Measurements from ENCODE around the gene SMYD4. TPM values are rescaled to one million over a fixed set of nuclear protein-coding genes. Genes with fewer than 3 reads are reported as not detected.

SMYD4 gene
- total RNA-seq, 1 experiment from 2014 or later: 32.1 TPM

DNA sequence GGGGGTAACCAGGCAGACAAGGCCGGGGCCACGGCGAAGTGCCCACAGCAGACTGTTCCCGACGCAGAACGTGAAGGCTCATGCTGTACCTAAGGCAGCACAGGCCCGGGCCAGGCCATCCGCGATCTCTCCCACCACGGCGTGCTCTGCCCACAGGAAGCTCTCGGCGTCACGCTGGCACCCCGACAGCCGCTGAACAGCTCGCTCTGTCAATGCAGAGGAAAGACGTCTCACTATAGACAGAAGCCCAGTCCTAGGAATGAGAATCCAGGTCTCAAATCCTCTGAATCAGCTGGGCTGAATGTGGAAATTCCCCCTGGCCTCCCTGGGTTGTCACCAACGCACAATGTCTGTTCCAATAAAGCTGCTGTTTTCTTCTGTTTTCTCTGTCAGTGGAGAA lies 46.4 kb downstream of the SMYD4 start:
- POLR2A ChIA-PET: interaction anchor here (0.9 to 2.6 kb wide), 3 partner anchors 13 to 66 kb away, joined by 3 to 16 read pairs (median 3); no protein-coding TSS in a partner anchor
- H3K27me3 Mint-ChIP-seq (ENCODE audit: insufficient read depth, unreplicated experiment): no peaks in the 10 kb centered on the region
- TF ChIP-seq CTCF (IDR thresholded peaks at IDR 0.05; ENCODE audit: insufficient read depth in 1 of 2, low read depth in 1 of 2, low read length in 1 of 2, severe bottlenecking in 1 of 2, unreplicated experiment in 1 of 2): no peak
- H3K36me3 Mint-ChIP-seq (ENCODE audit: insufficient read depth, unreplicated experiment): peaks cover 61% of the 10 kb centered on the region
- Histone ChIP-seq H3K4me1 (peaks cover 4% of the 10 kb centered on the region; the same call in 1 of the 2 replicates), H3K4me3 (ENCODE audit: low read depth, low read length) (no peak overlapping the region), H3K9me3 (no peaks in the 10 kb centered on the region), H3K27me3 (replicated peaks; ENCODE audit: control insufficient read depth, insufficient read depth, low read length) (no peaks in the 10 kb centered on the region), H3K36me3 (ENCODE audit: control insufficient read depth, insufficient read depth, low read length) (peaks cover 2% of the 10 kb centered on the region)
- no peaks in the 10 kb centered on the region for H3K4me1 Mint-ChIP-seq (ENCODE audit: low read depth, unreplicated experiment)
- intact Hi-C loops (cut with micrococcal nuclease; ENCODE audit: unreplicated experiment): no loop called here
- H3K27ac Mint-ChIP-seq (ENCODE audit: unreplicated experiment): peak overlapping the region; percentile 44
- DNase-seq: no peak
- no peak overlapping the region for H3K4me3 Mint-ChIP-seq (ENCODE audit: unreplicated experiment)
- no TSS peak for BruUV-seq (replicated peaks)
- no peaks in the 10 kb centered on the region for H3K9me3 Mint-ChIP-seq (ENCODE audit: unreplicated experiment)
- CTCF ChIA-PET: interaction anchor here (0.5 to 2.7 kb wide), 19 partner anchors 13 to 133 kb away, joined by 3 to 40 read pairs (median 4); partner anchors contain the start of genes RILP, SERPINF1, SERPINF2 and TLCD2

DNA sequence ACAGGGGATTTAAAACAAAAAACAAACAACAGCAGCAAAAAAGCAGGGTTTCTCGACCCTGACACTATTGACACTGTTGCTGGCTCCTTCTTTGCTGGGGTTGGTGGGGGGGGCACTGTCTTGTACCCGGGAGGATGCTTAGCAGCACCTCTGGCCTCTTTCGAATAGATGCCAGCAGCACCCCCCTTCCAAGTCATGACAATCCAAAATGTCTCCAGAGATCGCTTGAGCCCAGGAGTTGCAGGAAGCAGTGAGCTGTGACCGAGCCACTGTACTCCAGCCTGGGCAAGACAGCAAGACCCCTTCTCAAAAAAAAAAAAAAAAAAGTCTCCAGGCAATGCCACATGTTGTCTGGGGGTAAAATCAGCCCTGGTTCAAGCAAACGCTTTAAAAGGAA lies 47.5 kb downstream of the SMYD4 start:
- Mint-ChIP-seq H3K4me1 (ENCODE audit: low read depth, unreplicated experiment) (no peaks in the 10 kb centered on the region), H3K4me3 (ENCODE audit: unreplicated experiment) (no peak overlapping the region), H3K36me3 (ENCODE audit: insufficient read depth, unreplicated experiment) (peaks cover 72% of the 10 kb centered on the region), H3K27ac (ENCODE audit: unreplicated experiment) (no peak overlapping the region), H3K27me3 (ENCODE audit: insufficient read depth, unreplicated experiment) (no peaks in the 10 kb centered on the region), H3K9me3 (ENCODE audit: unreplicated experiment) (no peaks in the 10 kb centered on the region)
- TF ChIP-seq CTCF (IDR thresholded peaks at IDR 0.05; ENCODE audit: insufficient read depth in 1 of 2, low read depth in 1 of 2, low read length in 1 of 2, severe bottlenecking in 1 of 2, unreplicated experiment in 1 of 2): no peak
- intact Hi-C loops (cut with micrococcal nuclease; ENCODE audit: unreplicated experiment): no loop called here
- no peaks in the 10 kb centered on the region for H3K9me3 ChIP-seq
- H3K36me3 ChIP-seq (ENCODE audit: control insufficient read depth, insufficient read depth, low read length): peaks cover 2% of the 10 kb centered on the region
- no peak for DNase-seq
- peaks cover 4% of the 10 kb centered on the region; the same call in 1 of the 2 replicates for H3K4me1 ChIP-seq
- no peak overlapping the region for H3K4me3 ChIP-seq (ENCODE audit: low read depth, low read length)
- ChIA-PET POLR2A (interaction anchor here (2.6 kb wide), 1 partner anchor 65 kb away, joined by 16 read pairs; no protein-coding TSS in a partner anchor), CTCF (interaction anchor here (0.7 kb wide), 2 partner anchors 9 to 72 kb away, joined by 4 to 6 read pairs; partner anchors contain the start of gene TLCD2)
- no peaks in the 10 kb centered on the region for H3K27me3 ChIP-seq (replicated peaks; ENCODE audit: control insufficient read depth, insufficient read depth, low read length)
- no TSS peak for BruUV-seq (replicated peaks)

DNA sequence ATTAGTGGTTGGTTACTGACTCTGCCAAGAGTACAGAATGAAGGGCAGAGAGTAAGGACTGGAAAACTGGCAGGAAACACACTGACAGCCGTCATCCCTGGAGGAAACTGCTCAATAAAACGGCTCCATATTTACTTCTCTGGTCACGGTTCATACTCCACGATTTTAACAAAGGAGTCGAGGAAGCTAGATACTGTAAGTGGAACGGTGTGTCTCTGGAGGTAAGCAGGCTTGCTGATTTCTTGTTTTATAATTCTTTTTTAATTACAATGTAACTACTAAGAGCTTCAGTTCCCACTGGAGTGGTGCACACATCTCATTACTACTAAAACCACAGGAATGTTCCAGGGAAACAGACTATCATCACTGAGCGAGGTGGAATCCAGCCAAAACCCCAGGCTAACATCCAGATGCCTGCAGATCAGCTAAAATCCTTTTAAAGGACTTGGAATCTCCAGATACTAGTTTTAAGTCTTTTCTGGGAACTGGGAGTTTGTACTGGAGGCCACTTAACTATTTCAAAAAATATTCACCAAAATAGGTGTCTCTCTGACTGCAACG lies 50.1 kb downstream of the SMYD4 start:
- CTCF ChIA-PET: no interaction called here
- H3K4me3 ChIP-seq (ENCODE audit: low read depth, low read length): no peak overlapping the region
- Mint-ChIP-seq H3K27me3 (ENCODE audit: insufficient read depth, unreplicated experiment) (no peaks in the 10 kb centered on the region), H3K36me3 (ENCODE audit: insufficient read depth, unreplicated experiment) (peaks cover 90% of the 10 kb centered on the region), H3K9me3 (ENCODE audit: unreplicated experiment) (no peaks in the 10 kb centered on the region), H3K4me1 (ENCODE audit: low read depth, unreplicated experiment) (no peaks in the 10 kb centered on the region), H3K27ac (ENCODE audit: unreplicated experiment) (no peak overlapping the region), H3K4me3 (ENCODE audit: unreplicated experiment) (no peak overlapping the region)
- DNase-seq: no peak
- H3K27me3 ChIP-seq (replicated peaks; ENCODE audit: control insufficient read depth, insufficient read depth, low read length): no peaks in the 10 kb centered on the region
- TSS peak; percentile 24 for BruUV-seq (replicated peaks)
- no peaks in the 10 kb centered on the region for H3K9me3 ChIP-seq
- H3K4me1 ChIP-seq: peaks cover 4% of the 10 kb centered on the region; the same call in 1 of the 2 replicates
- POLR2A ChIA-PET: no interaction called here
- H3K36me3 ChIP-seq (ENCODE audit: control insufficient read depth, insufficient read depth, low read length): no peaks in the 10 kb centered on the region; the same call in none of the 2 replicates
- intact Hi-C loops (cut with micrococcal nuclease; ENCODE audit: unreplicated experiment): no loop called here
- TF ChIP-seq CTCF (IDR thresholded peaks at IDR 0.05; ENCODE audit: insufficient read depth in 1 of 2, low read depth in 1 of 2, low read length in 1 of 2, severe bottlenecking in 1 of 2, unreplicated experiment in 1 of 2): no peak

All from Caco-2 (cell line).